Smooth muscle cell of the pulmonary artery (primary cell): ENCODE results near the gene KLF2. TPM values are rescaled to one million over a fixed set of nuclear protein-coding genes. Genes with fewer than 3 reads are reported as not detected.

ENCODE experiments used
- total RNA-seq: library from RNA; depleted of rRNA; stranded (reverse); fragments of >200 nt; gene quantifications from 2 replicates; pipeline ENCODE4 v1.2.3, GENCODE V29; 2014

Gene KLF2
- 5.1 and 11.7 TPM in 2 replicates for total RNA-seq

DNA sequence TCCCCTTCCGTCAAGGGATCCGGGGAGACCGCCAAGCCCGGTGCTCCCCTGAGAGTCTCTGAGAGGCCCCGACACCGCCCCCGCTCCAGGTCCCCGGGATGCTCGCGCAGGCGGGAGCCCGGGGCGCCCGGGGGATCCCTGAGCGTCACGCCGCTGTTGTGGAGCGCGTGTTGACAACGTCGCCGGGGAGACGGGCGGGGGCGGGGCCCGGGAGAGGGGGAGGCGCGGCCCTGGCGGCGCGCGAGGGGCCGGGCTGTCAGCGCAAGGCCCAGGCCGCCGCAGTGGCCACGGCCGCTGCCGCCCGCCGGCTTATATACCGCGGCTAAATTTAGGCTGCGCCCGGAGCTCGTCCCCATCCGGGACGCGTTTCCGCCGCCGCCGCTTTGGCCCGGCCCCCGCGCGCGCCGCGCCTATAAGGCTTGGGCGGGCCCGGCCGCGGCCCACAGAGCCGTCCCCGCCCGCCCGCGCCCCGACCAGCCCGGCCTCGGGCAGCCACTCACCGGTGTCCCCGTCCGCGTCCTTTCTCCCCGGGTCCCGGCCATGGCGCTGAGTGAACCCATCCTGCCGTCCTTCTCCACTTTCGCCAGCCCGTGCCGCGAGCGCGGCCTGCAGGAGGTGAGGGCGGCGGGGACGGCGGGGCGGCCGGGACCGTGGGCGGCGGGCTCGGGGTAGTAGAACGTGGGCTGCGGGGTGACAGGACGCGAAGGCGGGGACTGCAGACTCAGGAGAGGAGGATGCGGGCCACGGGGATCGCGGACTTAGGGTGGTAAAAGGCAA, at the start of gene KLF2:
KLF2 (plus strand) TSS at position 443 of the 777 bp plus-strand sequence; CDS start at position 541, 98 bp downstream.

Other genes starting within 250 kb of the KLF2 start
- 1,063 and 1,104 TPM in 2 replicates for gene TPM4, start 248.3 kb upstream of the KLF2 start, total RNA-seq
- 67.0 and 88.8 TPM in 2 replicates for gene RAB8A, start 212.9 kb upstream of the KLF2 start, total RNA-seq
- gene HSH2D, start 181.1 kb upstream of the KLF2 start, total RNA-seq, result not detected in 2 replicates
- not detected in 2 replicates for gene CIB3, start 151.3 kb upstream of the KLF2 start, total RNA-seq
- gene FAM32A, start 139.4 kb upstream of the KLF2 start, total RNA-seq, result 63.2 and 77.5 TPM in 2 replicates
- gene AP1M1, start 126.9 kb upstream of the KLF2 start, total RNA-seq, result 104 and 106 TPM in 2 replicates
- gene EPS15L1, start 147.1 kb downstream of the KLF2 start, total RNA-seq, result 11.4 and 16.8 TPM in 2 replicates
- gene CALR3, start 171.3 kb downstream of the KLF2 start, total RNA-seq, result not detected in 2 replicates
- 3.5 and 4.5 TPM in 2 replicates for gene C19orf44, start 171.6 kb downstream of the KLF2 start, total RNA-seq
- 8.2 and 9.3 TPM in 2 replicates for gene CHERP, start 217.6 kb downstream of the KLF2 start, total RNA-seq
- 57.2 and 65.5 TPM in 2 replicates for gene SLC35E1, start 247.6 kb downstream of the KLF2 start, total RNA-seq